ENCODE data around the gene MRPS26. TPM values are rescaled to one million over a fixed set of nuclear protein-coding genes. Genes with fewer than 3 reads are reported as not detected.

MRPS26 gene
- total RNA-seq = 30.9 to 41.2 TPM (median 31.0 TPM) in 3 replicates
- long read RNA-seq, transcript MRPS26-201 (4 exons, 1,127 nt) = major isoform, 49 of 59 reads
- long read RNA-seq, partial matches to known transcripts = 5 of 59 reads
- long read RNA-seq, other reads (novel, unspliced or antisense) = 5 of 59 reads

DNA sequence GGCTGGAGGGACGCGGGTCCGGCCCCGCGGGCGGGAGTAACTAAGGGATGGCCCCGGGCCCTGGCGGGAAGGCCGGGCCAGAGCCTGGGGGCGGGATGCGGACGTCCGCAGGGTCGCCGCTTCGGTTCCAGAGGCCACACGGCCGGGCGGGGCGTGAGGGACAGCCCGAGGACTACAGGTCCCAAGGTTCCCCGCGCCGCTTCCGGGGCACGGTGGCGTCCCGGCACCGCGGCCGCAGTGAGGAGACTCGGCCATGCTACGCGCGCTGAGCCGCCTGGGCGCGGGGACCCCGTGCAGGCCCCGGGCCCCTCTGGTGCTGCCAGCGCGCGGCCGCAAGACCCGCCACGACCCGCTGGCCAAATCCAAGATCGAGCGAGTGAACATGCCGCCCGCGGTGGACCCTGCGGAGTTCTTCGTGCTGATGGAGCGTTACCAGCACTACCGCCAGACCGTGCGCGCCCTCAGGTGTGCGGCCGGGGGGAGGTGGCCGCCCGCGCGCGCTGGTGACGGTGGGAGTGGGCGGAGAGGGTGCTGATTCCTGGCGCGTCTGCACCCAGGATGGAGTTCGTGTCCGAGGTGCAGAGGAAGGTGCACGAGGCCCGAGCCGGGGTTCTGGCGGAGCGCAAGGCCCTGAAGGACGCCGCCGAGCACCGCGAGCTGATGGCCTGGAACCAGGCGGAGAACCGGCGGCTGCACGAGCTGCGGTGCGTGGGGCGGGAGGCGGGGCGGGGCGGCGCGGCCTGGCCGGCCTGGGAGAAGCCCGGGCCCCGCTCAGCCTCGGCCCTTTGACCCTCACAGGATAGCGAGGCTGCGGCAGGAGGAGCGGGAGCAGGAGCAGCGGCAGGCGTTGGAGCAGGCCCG, at the start of gene MRPS26:
Gene MRPS26, plus strand, starts transcription at position 237 of the 861 bp plus-strand sequence. Its CDS starts 17 bp downstream, at position 254.
- H3K4me3 Mint-ChIP-seq (ENCODE audit: unreplicated experiment) = peak within 1 kb of the TSS; percentile 86
- peak; percentile 96 for DNase-seq (ENCODE audit: low spot score)
- no peaks in the 10 kb centered on the region for H3K9me3 Mint-ChIP-seq (ENCODE audit: low read depth)
- H3K27ac Mint-ChIP-seq (ENCODE audit: unreplicated experiment) = peak within 1 kb of the TSS; percentile 77
- TF ChIP-seq, protein P1, sequence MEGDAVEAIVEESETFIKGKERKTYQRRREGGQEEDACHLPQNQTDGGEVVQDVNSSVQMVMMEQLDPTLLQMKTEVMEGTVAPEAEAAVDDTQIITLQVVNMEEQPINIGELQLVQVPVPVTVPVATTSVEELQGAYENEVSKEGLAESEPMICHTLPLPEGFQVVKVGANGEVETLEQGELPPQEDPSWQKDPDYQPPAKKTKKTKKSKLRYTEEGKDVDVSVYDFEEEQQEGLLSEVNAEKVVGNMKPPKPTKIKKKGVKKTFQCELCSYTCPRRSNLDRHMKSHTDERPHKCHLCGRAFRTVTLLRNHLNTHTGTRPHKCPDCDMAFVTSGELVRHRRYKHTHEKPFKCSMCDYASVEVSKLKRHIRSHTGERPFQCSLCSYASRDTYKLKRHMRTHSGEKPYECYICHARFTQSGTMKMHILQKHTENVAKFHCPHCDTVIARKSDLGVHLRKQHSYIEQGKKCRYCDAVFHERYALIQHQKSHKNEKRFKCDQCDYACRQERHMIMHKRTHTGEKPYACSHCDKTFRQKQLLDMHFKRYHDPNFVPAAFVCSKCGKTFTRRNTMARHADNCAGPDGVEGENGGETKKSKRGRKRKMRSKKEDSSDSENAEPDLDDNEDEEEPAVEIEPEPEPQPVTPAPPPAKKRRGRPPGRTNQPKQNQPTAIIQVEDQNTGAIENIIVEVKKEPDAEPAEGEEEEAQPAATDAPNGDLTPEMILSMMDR (IDR thresholded peaks at IDR 0.05) = no peak
- peaks cover 28% of the 10 kb centered on the region for H3K4me1 Mint-ChIP-seq (ENCODE audit: low read depth)
- peaks cover 17% of the 10 kb centered on the region for H3K36me3 Mint-ChIP-seq (ENCODE audit: low read depth)
- no peaks in the 10 kb centered on the region for H3K27me3 Mint-ChIP-seq (ENCODE audit: low read depth)

DNA sequence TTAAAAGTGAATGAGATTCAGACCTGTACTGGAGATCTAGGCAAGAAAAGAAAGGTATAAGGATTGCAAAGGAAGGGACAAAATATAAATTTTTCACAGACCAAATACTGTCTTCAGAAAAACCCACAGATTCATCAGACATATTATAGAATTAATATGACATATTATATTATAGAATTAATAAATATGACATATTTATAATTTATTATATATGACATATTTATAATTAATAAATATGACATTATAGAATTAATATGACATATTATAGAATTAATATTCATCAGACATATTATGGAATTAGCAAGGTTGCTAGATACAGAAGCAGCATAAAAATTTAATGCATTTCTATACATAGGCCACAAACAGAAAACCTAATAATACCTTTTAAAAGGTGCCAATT, 47.1 kb upstream of the MRPS26 start:
- Mint-ChIP-seq H3K27me3 (ENCODE audit: low read depth) (no peaks in the 10 kb centered on the region), H3K36me3 (ENCODE audit: low read depth) (peaks cover 11% of the 10 kb centered on the region), H3K9me3 (ENCODE audit: low read depth) (no peaks in the 10 kb centered on the region), H3K4me1 (ENCODE audit: low read depth) (no peaks in the 10 kb centered on the region), H3K27ac (ENCODE audit: unreplicated experiment) (no peak overlapping the region), H3K4me3 (ENCODE audit: unreplicated experiment) (no peak overlapping the region)
- no peak for DNase-seq (ENCODE audit: low spot score)
- TF ChIP-seq, protein P1 (IDR thresholded peaks at IDR 0.05) = no peak

DNA sequence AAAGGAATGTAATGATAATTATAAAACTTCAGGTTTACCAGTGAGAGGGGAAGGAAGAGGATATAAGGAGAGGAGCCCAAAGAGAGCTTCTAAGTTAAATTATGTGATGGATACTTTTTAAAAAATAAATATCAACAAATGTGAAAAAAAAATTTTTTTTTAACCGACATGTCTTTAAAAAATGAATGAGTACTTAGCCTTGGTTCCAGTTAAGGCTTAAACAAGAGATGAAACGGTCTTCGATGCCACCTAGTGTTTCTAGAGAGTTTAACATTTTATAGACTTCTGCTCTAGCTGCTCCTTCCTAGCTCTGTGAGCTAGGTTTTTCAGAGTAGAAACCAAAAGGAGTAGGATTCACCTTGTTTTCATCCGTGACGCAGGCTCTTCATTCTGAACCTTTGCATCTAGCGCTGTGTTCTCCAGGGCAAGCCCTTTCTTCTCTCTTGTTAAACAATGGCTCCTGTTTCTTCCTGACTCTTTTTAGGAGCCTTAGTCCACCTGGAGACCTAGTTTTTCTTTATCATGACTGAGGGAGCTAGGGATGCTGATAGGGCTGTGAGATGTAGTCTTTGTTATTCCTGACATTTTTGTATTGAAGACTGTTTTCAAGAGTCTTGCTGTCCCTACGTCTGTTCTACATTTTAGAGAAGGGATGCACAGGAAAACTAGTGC, 44.9 kb upstream of the MRPS26 start:
- TF ChIP-seq, protein P1 (IDR thresholded peaks at IDR 0.05) = peak; percentile 87
- no peak for DNase-seq (ENCODE audit: low spot score)
- Mint-ChIP-seq H3K9me3 (ENCODE audit: low read depth) (no peaks in the 10 kb centered on the region), H3K4me1 (ENCODE audit: low read depth) (no peaks in the 10 kb centered on the region), H3K36me3 (ENCODE audit: low read depth) (peaks cover 11% of the 10 kb centered on the region), H3K27me3 (ENCODE audit: low read depth) (no peaks in the 10 kb centered on the region), H3K27ac (ENCODE audit: unreplicated experiment) (no peak overlapping the region), H3K4me3 (ENCODE audit: unreplicated experiment) (no peak overlapping the region)

DNA sequence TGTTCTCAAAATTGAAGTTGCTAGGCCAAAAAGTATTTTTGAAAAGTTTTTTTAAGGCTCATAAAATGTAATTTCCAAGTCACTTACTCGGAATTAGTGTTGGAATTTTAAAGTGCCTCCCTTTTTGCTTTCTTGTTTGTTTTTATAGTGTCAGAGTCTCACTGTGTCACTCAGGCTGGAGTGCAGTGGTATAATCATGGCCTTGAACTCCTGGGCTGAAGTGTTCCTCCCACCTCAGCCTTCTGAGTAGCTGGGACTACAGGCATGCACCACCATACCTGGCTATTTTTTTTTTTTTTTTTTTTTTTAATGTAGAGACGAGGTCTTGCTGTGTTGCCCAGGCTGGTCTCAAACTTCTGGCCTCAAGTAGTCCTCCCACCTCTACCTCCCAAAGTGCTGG, 42.4 kb upstream of the MRPS26 start:
- no peaks in the 10 kb centered on the region for H3K4me1 Mint-ChIP-seq (ENCODE audit: low read depth)
- no peaks in the 10 kb centered on the region for H3K27me3 Mint-ChIP-seq (ENCODE audit: low read depth)
- TF ChIP-seq, protein P1 (IDR thresholded peaks at IDR 0.05) = no peak
- no peaks in the 10 kb centered on the region for H3K9me3 Mint-ChIP-seq (ENCODE audit: low read depth)
- H3K36me3 Mint-ChIP-seq (ENCODE audit: low read depth) = peaks cover 20% of the 10 kb centered on the region
- H3K27ac Mint-ChIP-seq (ENCODE audit: unreplicated experiment) = no peak overlapping the region
- no peak overlapping the region for H3K4me3 Mint-ChIP-seq (ENCODE audit: unreplicated experiment)
- no peak for DNase-seq (ENCODE audit: low spot score)

DNA sequence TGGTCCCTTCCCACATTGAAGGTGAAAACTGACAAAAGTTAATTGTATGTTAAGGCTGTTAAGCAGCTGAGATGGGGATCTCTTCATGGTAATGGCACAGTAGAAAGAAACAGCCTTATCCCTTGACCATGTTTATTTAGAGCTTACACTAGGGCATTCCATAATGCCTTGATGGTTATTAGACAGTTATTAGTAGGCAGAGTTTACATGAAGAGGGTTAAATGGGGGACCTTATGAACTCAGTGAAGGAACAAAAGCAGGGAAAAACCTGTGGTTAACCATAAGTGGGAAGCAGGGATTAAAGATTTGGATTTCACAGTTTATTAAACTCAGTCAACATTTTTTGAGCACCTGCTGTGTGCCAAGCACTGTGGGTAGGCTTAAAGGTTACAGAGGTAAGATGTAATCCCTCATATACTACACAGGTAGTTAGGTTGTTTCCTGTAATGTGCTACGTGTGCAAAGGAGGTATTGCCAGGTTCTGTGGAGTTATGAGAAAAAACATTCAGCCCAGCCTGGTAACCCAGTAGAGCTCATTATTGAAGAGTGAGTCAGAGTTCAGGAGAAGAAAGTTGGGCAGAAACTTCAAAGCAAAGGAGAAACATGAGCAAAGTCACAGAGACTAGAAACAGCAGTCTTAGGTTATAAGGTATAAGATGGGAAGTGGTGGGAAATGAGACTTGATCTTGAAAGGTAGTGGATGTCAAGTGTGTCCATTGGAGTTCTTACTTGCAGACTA, 34.7 kb upstream of the MRPS26 start:
- Mint-ChIP-seq H3K4me3 (ENCODE audit: unreplicated experiment) (no peak overlapping the region), H3K27ac (ENCODE audit: unreplicated experiment) (peak overlapping the region; percentile 20), H3K4me1 (ENCODE audit: low read depth) (peaks cover 10% of the 10 kb centered on the region), H3K9me3 (ENCODE audit: low read depth) (no peaks in the 10 kb centered on the region), H3K36me3 (ENCODE audit: low read depth) (peaks cover 23% of the 10 kb centered on the region), H3K27me3 (ENCODE audit: low read depth) (no peaks in the 10 kb centered on the region)
- TF ChIP-seq, protein P1 (IDR thresholded peaks at IDR 0.05) = no peak
- DNase-seq (ENCODE audit: low spot score) = no peak
